Bronchial epithelial cell (primary cell): Measurements from ENCODE around the gene UNC5CL. TPM values are rescaled to one million over a fixed set of nuclear protein-coding genes. Genes with fewer than 3 reads are reported as not detected.

ENCODE experiments used
- DNase-seq: peaks from one replicate; pipeline ENCODE4 v3.0.0-alpha.2; 2010; ENCODE audit warnings: low read depth
- FAIRE-seq: peaks from 2 replicates; lab custom pipeline; 2011; peaks lifted over from hg19 to GRCh38; lab: Jason Lieb, UNC
- H3K27me3 ChIP-seq: 2 replicates; pipeline ENCODE4 v1.5.1; 2011; ENCODE audit warnings: low read length; ENCODE audit not compliant: control insufficient read depth, insufficient read depth
- H3K36me3 ChIP-seq: 2 replicates; pipeline ENCODE4 v1.5.1; 2011; ENCODE audit warnings: low read length; ENCODE audit not compliant: control insufficient read depth, insufficient read depth
- H3K4me3 ChIP-seq: 2 replicates; pipeline ENCODE4 v1.5.1; 2011; ENCODE audit warnings: mild to moderate bottlenecking, low read depth, low read length, control low read depth
- total RNA-seq: library from RNA; depleted of rRNA; stranded (reverse); fragments of >200 nt; gene quantifications from 2 replicates; pipeline ENCODE4 v1.2.1, GENCODE V29; 2014
- TF ChIP-seq, protein P1 (sequence below): IDR thresholded peaks from 2 replicates; pipeline ENCODE4 v1.5.1; 2011; ENCODE audit warnings: mild to moderate bottlenecking, moderate library complexity, low read length, control low read depth, inconsistent platforms; ENCODE audit not compliant: insufficient read depth, severe bottlenecking

Gene UNC5CL
- total RNA-seq, 1 donor from 2014 or later: 0.26 TPM

- H3K4me3 ChIP-seq: no peak overlapping the region
- FAIRE-seq (no peak), DNase-seq (no peak)
- H3K36me3 ChIP-seq: no peaks in the 10 kb centered on the region
- H3K27me3 ChIP-seq: no peaks in the 10 kb centered on the region
- TF ChIP-seq, protein P1, sequence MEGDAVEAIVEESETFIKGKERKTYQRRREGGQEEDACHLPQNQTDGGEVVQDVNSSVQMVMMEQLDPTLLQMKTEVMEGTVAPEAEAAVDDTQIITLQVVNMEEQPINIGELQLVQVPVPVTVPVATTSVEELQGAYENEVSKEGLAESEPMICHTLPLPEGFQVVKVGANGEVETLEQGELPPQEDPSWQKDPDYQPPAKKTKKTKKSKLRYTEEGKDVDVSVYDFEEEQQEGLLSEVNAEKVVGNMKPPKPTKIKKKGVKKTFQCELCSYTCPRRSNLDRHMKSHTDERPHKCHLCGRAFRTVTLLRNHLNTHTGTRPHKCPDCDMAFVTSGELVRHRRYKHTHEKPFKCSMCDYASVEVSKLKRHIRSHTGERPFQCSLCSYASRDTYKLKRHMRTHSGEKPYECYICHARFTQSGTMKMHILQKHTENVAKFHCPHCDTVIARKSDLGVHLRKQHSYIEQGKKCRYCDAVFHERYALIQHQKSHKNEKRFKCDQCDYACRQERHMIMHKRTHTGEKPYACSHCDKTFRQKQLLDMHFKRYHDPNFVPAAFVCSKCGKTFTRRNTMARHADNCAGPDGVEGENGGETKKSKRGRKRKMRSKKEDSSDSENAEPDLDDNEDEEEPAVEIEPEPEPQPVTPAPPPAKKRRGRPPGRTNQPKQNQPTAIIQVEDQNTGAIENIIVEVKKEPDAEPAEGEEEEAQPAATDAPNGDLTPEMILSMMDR: no peak
Measured at GRCh38 chr6:41051873-41052272, 12.9 kb upstream of the UNC5CL start.

DNA sequence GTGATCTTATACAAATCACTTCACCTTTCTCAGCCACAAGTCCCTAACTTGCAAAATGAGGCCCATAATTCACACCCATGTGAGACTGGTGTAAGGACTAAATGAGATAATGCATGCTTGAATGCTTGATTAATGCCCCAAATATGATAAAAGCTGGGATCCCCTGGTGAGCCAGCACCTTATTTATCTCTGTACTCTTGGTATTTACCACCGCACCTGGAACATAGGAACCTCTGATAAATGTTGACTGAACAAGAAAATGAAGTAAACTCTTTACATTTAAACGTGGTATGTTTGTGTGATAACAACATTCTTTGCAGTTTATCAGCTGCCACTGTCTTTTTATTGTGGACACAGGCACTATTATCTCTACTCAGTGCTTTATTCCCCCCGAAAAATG lies 11.5 kb upstream of the UNC5CL start:
- H3K4me3 ChIP-seq: no peak overlapping the region
- H3K27me3 ChIP-seq: no peaks in the 10 kb centered on the region
- no peaks in the 10 kb centered on the region for H3K36me3 ChIP-seq
- no peak for DNase-seq
- TF ChIP-seq, protein P1: no peak
- no peak for FAIRE-seq

GRCh38 chr6:41049955-41050354 lies 10.9 kb upstream of the UNC5CL start:
- no peaks in the 10 kb centered on the region for H3K27me3 ChIP-seq
- H3K36me3 ChIP-seq: no peaks in the 10 kb centered on the region
- no peak overlapping the region for H3K4me3 ChIP-seq
- no peak for FAIRE-seq
- TF ChIP-seq, protein P1: no peak
- no peak for DNase-seq

- TF ChIP-seq, protein P1: no peak
- DNase-seq (no peak), FAIRE-seq (no peak)
- H3K27me3 ChIP-seq: no peaks in the 10 kb centered on the region
- H3K36me3 ChIP-seq: no peaks in the 10 kb centered on the region
- no peak overlapping the region for H3K4me3 ChIP-seq
Measured at GRCh38 chr6:41049521-41049920, 10.5 kb upstream of the UNC5CL start.

DNA sequence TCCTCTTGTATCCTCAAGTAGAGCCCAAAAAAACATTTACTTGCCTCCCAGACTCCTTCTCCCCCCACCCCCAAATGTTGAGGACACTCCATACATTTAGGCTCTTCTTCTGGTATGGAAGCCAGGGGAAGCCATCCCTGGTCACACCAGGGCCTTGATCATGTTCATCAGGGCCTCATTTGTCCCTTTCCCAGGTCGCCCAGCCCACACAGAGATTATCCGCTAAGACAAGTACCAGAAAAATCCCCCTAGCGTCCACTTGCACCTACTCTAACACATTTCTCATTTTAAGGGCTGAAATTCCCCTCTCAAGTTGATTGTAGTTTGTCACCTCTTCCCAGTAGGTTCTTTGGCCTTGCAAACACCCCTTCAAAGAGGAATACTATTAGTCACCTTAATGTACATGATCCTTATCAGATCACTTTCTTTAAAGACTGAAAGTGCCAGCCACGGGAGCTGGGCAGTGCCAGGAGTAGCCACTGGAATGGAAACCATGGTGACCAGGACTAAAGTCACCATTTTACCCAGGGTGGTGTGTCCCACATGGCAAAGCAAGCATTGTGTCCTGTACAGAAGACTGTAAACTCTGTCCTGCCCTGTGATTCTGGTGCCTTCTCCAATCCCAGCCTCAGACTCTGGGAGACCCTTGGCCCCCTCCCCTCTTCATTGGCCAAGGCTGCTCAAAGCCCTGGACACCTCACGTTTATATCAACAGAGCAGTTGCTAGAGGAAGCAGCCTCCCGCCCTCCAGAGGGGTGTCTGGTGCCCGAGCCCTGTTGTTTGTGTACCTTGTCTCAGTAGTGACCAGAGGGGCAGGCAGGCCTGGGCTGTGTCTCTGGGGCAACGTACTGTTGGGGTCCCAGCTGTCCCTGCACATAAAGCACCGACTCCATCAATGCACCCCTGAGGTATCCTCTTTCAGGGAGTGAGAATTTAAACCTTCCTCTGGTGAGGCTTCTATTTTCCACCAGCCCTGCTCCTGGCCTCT lies 9.0 kb upstream of the UNC5CL start:
- DNase-seq (no peak), FAIRE-seq (no peak)
- no peaks in the 10 kb centered on the region for H3K36me3 ChIP-seq
- H3K4me3 ChIP-seq: no peak overlapping the region
- no peaks in the 10 kb centered on the region for H3K27me3 ChIP-seq
- TF ChIP-seq, protein P1: no peak

DNA sequence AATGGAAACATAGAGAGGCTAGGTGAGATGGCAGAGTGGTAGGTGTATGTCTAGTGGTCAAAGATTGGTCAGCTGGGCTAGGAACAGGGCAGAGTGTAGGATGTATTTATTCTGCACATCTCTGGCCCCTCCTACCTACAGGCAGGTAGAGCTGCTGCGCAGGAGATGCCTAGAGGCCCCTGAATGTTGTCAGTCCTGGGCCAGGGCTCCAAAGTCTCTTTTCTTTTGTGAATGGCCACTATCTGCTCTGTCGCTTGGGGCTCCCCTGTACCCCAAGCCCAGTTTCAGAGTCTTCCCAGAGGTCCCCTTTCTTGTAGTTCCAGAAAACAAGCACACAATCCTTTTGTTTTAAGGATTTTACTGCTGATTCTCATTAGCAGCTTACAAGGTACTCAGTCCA lies 8.3 kb upstream of the UNC5CL start:
- no peak overlapping the region for H3K4me3 ChIP-seq
- no peak for DNase-seq
- FAIRE-seq: no peak
- TF ChIP-seq, protein P1: no peak
- no peaks in the 10 kb centered on the region for H3K27me3 ChIP-seq
- H3K36me3 ChIP-seq: no peaks in the 10 kb centered on the region
